Smooth muscle cell (in vitro differentiated cells): ENCODE results near the gene NFATC1. TPM values are rescaled to one million over a fixed set of nuclear protein-coding genes. Genes with fewer than 3 reads are reported as not detected.

Experiments
- DNase-seq: peaks from one replicate; lab custom pipeline; 2025; ENCODE audit not compliant: unreplicated experiment; lab: John Stamatoyannopoulos, UW
- H2AFZ ChIP-seq: fragments of 200-600 bp; sonication (generic); 2 replicates; pipeline ENCODE4 v1.6.0; 2016; ENCODE audit warnings: antibody characterized with exemption, low read depth, mild to moderate bottlenecking
- H3F3A ChIP-seq: fragments of 200-600 bp; sonication (generic); 2 replicates; pipeline ENCODE4 v1.6.0; 2017; ENCODE audit warnings: antibody characterized with exemption, low read depth
- H3K27ac ChIP-seq: fragments of 200-600 bp; sonication (generic); 2 replicates; pipeline ENCODE4 v1.5.1; 2016; ENCODE audit warnings: low read depth, mild to moderate bottlenecking
- H3K27me3 ChIP-seq: fragments of 200-600 bp; sonication (generic); 2 replicates; pipeline ENCODE4 v1.6.1; 2016; ENCODE audit warnings: low read depth, mild to moderate bottlenecking
- H3K36me3 ChIP-seq: fragments of 200-600 bp; sonication (generic); 2 replicates; pipeline ENCODE4 v1.5.1; 2016; ENCODE audit warnings: low read depth
- H3K4me1 ChIP-seq: fragments of 200-600 bp; sonication (generic); 2 replicates; pipeline ENCODE4 v1.5.1; 2016; ENCODE audit warnings: low read depth
- H3K4me2 ChIP-seq: fragments of 200-600 bp; sonication (generic); 2 replicates; pipeline ENCODE4 v1.6.0; 2016; ENCODE audit warnings: mild to moderate bottlenecking
- H3K4me3 ChIP-seq: fragments of 200-600 bp; sonication (generic); 2 replicates; pipeline ENCODE4 v1.5.1; 2016; ENCODE audit warnings: mild to moderate bottlenecking
- H3K79me2 ChIP-seq: fragments of 200-600 bp; sonication (generic); 2 replicates; pipeline ENCODE4 v1.6.0; 2016; ENCODE audit warnings: low read depth, mild to moderate bottlenecking
- H3K9ac ChIP-seq: fragments of 200-600 bp; sonication (generic); 2 replicates; pipeline ENCODE4 v1.6.0; 2016; ENCODE audit warnings: low read depth
- H3K9me3 ChIP-seq: fragments of 200-600 bp; sonication (generic); replicated peaks from 2 replicates; pipeline ENCODE4 v1.5.1; 2016; ENCODE audit warnings: low read depth
- H4K20me1 ChIP-seq: fragments of 200-600 bp; sonication (generic); 2 replicates; pipeline ENCODE4 v1.6.0; 2016; ENCODE audit warnings: low read depth
- WGBS: methylation state at CpG from one replicate; pipeline ENCODE4 v1.1.7; 2016; ENCODE audit warnings: low lambda C conversion rate; 5-methylcytosine and 5-hydroxymethylcytosine counted together
- polyA plus RNA-seq: library from polyadenylated mRNA; unstranded; fragments of >200 nt; fragmentation: Nextera tagmentation; extraction: Ambion mirVana; gene quantifications from 2 replicates; pipeline ENCODE4 v1.2.1, GENCODE V29; 2016
- total RNA-seq: library from RNA; depleted of rRNA; stranded (reverse); fragments of >200 nt; gene quantifications from 2 replicates; pipeline ENCODE4 v1.2.3, GENCODE V29; 2014
- TF ChIP-seq, protein P1 (sequence below): fragments of 200-600 bp; sonication (generic); IDR thresholded peaks from 2 replicates; pipeline ENCODE4 v1.5.1; 2017; ENCODE audit warnings: borderline replicate concordance, mild to moderate bottlenecking, antibody characterized with exemption; ENCODE audit not compliant: insufficient read depth, poor library complexity, severe bottlenecking

NFATC1 gene
- total and polyA plus RNA-seq, 2 experiments from 2014 or later = 13.1 to 19.2 TPM

GRCh38 chr18:79451237-79452125, 55.8 kb downstream of the NFATC1 start:
- no peaks in the 10 kb centered on the region for H3K36me3 ChIP-seq
- no peaks in the 10 kb centered on the region for H3K9me3 ChIP-seq
- peaks cover 2% of the 10 kb centered on the region for H3K79me2 ChIP-seq
- H3K27me3 ChIP-seq = no peaks in the 10 kb centered on the region
- H3K4me3 ChIP-seq = no peak overlapping the region
- no peak for DNase-seq
- no peaks in the 10 kb centered on the region for H3F3A ChIP-seq
- H3K9ac ChIP-seq = no peak overlapping the region
- WGBS = 94% methylated on average over 45 of the region's 45 CpGs
- TF ChIP-seq, protein P1, sequence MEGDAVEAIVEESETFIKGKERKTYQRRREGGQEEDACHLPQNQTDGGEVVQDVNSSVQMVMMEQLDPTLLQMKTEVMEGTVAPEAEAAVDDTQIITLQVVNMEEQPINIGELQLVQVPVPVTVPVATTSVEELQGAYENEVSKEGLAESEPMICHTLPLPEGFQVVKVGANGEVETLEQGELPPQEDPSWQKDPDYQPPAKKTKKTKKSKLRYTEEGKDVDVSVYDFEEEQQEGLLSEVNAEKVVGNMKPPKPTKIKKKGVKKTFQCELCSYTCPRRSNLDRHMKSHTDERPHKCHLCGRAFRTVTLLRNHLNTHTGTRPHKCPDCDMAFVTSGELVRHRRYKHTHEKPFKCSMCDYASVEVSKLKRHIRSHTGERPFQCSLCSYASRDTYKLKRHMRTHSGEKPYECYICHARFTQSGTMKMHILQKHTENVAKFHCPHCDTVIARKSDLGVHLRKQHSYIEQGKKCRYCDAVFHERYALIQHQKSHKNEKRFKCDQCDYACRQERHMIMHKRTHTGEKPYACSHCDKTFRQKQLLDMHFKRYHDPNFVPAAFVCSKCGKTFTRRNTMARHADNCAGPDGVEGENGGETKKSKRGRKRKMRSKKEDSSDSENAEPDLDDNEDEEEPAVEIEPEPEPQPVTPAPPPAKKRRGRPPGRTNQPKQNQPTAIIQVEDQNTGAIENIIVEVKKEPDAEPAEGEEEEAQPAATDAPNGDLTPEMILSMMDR = no peak
- no peak overlapping the region for H3K27ac ChIP-seq
- peaks cover 25% of the 10 kb centered on the region for H4K20me1 ChIP-seq
- peaks cover 3% of the 10 kb centered on the region for H3K4me1 ChIP-seq
- H3K4me2 ChIP-seq = no peak overlapping the region
- H2AFZ ChIP-seq = no peak overlapping the region

GRCh38 chr18:79452190-79452990, 56.7 kb downstream of the NFATC1 start:
- TF ChIP-seq, protein P1 = no peak
- H3F3A ChIP-seq = no peaks in the 10 kb centered on the region
- H3K9ac ChIP-seq = no peak overlapping the region
- no peak overlapping the region for H3K27ac ChIP-seq
- no peaks in the 10 kb centered on the region for H3K36me3 ChIP-seq
- H2AFZ ChIP-seq = no peak overlapping the region
- no peak overlapping the region for H3K4me3 ChIP-seq
- H4K20me1 ChIP-seq = peaks cover 16% of the 10 kb centered on the region
- H3K79me2 ChIP-seq = no peaks in the 10 kb centered on the region
- no peak overlapping the region for H3K4me2 ChIP-seq
- WGBS = over 99% methylated on average over 20 of the region's 26 CpGs
- H3K9me3 ChIP-seq = no peaks in the 10 kb centered on the region
- DNase-seq = no peak
- H3K27me3 ChIP-seq = no peaks in the 10 kb centered on the region
- no peaks in the 10 kb centered on the region for H3K4me1 ChIP-seq

DNA sequence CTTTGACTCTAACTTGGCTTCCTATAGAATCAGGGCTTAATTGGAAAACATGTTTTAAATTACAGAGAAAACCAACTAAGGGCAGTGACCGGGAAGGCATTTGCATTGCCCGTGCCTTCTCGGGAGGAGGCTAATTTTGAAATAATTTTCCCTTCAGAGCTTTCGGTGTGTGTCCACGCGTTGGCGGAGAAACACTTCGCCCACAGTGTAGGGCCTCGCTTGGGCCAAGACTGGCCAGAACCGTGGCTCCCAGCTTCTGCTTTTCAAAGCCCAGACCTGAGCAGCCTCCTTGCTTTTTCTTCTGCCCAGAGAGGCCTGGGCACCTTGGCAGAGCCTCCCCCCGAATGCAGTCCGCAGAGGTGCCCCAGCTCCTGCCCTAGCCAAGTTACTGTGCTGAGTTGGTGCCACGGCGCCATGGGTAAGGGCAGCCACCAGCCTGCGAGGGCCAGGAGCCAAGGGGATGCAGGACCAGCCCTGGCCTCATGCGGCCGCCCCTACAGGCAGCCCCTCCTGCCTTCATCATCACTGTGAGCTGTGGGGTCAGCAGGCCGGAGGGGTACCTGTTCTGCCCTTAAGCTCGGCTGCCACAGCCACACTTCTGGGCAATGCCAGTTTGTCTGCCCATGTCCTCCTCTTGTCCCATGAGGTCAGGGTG, 57.4 kb downstream of the NFATC1 start:
- H3K27ac ChIP-seq = no peak overlapping the region
- peaks cover 9% of the 10 kb centered on the region for H4K20me1 ChIP-seq
- no peaks in the 10 kb centered on the region for H3K79me2 ChIP-seq
- no peak overlapping the region for H3K4me3 ChIP-seq
- DNase-seq = no peak
- whole genome bisulfite sequencing = 94% methylated on average over 19 of the region's 19 CpGs
- H3K9me3 ChIP-seq = no peaks in the 10 kb centered on the region
- H3K9ac ChIP-seq = no peak overlapping the region
- no peaks in the 10 kb centered on the region for H3K27me3 ChIP-seq
- H3K4me2 ChIP-seq = no peak overlapping the region
- H2AFZ ChIP-seq = no peak overlapping the region
- H3K4me1 ChIP-seq = no peaks in the 10 kb centered on the region
- TF ChIP-seq, protein P1 = no peak
- H3F3A ChIP-seq = no peaks in the 10 kb centered on the region
- H3K36me3 ChIP-seq = no peaks in the 10 kb centered on the region
